GM23338 (cell line): ENCODE data around the gene LAMC3. TPM values are rescaled to one million over a fixed set of nuclear protein-coding genes. Genes with fewer than 3 reads are reported as not detected.
A peak's percentile ranks its signal among the peaks of the same experiment; 100 is the strongest.

Experiments
- ATAC-seq: fragments of 200-7000 bp; cut with Tn5 transposase; 3 replicates; pipeline ENCODE4 v1.9.1; 2020
- DNase-seq: peaks from one replicate; pipeline ENCODE4 v3.0.0-alpha.2; 2015; ENCODE audit warnings: low spot score
- H2AFZ ChIP-seq: fragments of 200-600 bp; sonication (generic); 2 replicates; pipeline ENCODE4 v1.8.0; 2016; ENCODE audit warnings: antibody characterized with exemption, mild to moderate bottlenecking, moderate library complexity
- H3F3A ChIP-seq: fragments of 200-600 bp; sonication (generic); replicated peaks from 2 replicates; pipeline ENCODE4 v1.8.0; 2017; ENCODE audit warnings: antibody characterized with exemption, mixed run types, low read depth
- H3K27ac ChIP-seq: fragments of 200-600 bp; sonication (generic); 2 replicates; pipeline ENCODE4 v1.6.1; 2016; ENCODE audit warnings: low read depth
- H3K27me3 ChIP-seq: fragments of 200-600 bp; sonication (generic); 2 replicates; pipeline ENCODE4 v1.8.0; 2016; ENCODE audit warnings: mild to moderate bottlenecking, mixed run types, moderate library complexity; ENCODE audit not compliant: insufficient read depth
- H3K36me3 ChIP-seq: fragments of 200-600 bp; sonication (generic); 2 replicates; pipeline ENCODE4 v1.8.0; 2016; ENCODE audit warnings: mild to moderate bottlenecking; ENCODE audit not compliant: insufficient read depth
- H3K4me1 ChIP-seq: fragments of 200-600 bp; sonication (generic); 2 replicates; pipeline ENCODE4 v1.8.0; 2016; ENCODE audit warnings: mild to moderate bottlenecking, moderate library complexity; ENCODE audit not compliant: insufficient read depth
- H3K4me2 ChIP-seq: fragments of 200-600 bp; sonication (generic); 2 replicates; pipeline ENCODE4 v1.7.1; 2017; ENCODE audit warnings: mixed run types
- H3K4me3 ChIP-seq: fragments of 200-600 bp; sonication (generic); 2 replicates; pipeline ENCODE4 v1.6.1; 2016; ENCODE audit warnings: mixed run types
- H3K79me2 ChIP-seq: fragments of 200-600 bp; sonication (generic); replicated peaks from 2 replicates; pipeline ENCODE4 v1.8.0; 2017; ENCODE audit warnings: mild to moderate bottlenecking; ENCODE audit not compliant: insufficient read depth
- H3K9me2 ChIP-seq: fragments of 200-600 bp; sonication (generic); 2 replicates; pipeline ENCODE4 v1.8.0; 2017; ENCODE audit not compliant: insufficient read depth
- H4K20me1 ChIP-seq: fragments of 200-600 bp; sonication (generic); replicated peaks from 2 replicates; pipeline ENCODE4 v1.8.0; 2017; ENCODE audit warnings: mild to moderate bottlenecking; ENCODE audit not compliant: insufficient read depth
- H3K27ac Mint-ChIP-seq: 2 replicates; pipeline ENCODE4 v1.8.0; 2020; ENCODE audit warnings: inconsistent platforms, mild to moderate bottlenecking, moderate library complexity, mixed read lengths
- H3K27me3 Mint-ChIP-seq: 3 replicates; pipeline ENCODE4 v1.8.0; 2022; ENCODE audit warnings: low read depth, mild to moderate bottlenecking, moderate library complexity, mixed read lengths, inconsistent platforms; ENCODE audit not compliant: insufficient read depth, poor library complexity
- H3K36me3 Mint-ChIP-seq: 3 replicates; pipeline ENCODE4 v1.8.0; 2021; ENCODE audit warnings: low read depth, mild to moderate bottlenecking, inconsistent platforms, moderate library complexity, mixed read lengths
- H3K4me1 Mint-ChIP-seq: 3 replicates; pipeline ENCODE4 v1.8.0; 2020; ENCODE audit warnings: mild to moderate bottlenecking, inconsistent platforms, mixed read lengths
- H3K4me3 Mint-ChIP-seq: 3 replicates; pipeline ENCODE4 v1.8.0; 2021; ENCODE audit warnings: moderate library complexity, mild to moderate bottlenecking, inconsistent platforms, mixed read lengths
- H3K9me3 Mint-ChIP-seq: 3 replicates; pipeline ENCODE4 v1.8.0; 2020; ENCODE audit warnings: moderate library complexity, mild to moderate bottlenecking, inconsistent platforms, mixed read lengths
- EZH2 ChIP-seq: fragments of 200-600 bp; sonication (generic); IDR thresholded peaks from one replicate; pipeline ENCODE4 v1.8.0; 2017; ENCODE audit warnings: antibody characterized with exemption, mild to moderate bottlenecking, low read depth; ENCODE audit not compliant: unreplicated experiment
- JUNB ChIP-seq: IDR thresholded peaks from one replicate; pipeline ENCODE4 v1.6.1; 2016; ENCODE audit warnings: antibody characterized with exemption; ENCODE audit not compliant: unreplicated experiment
- NANOG ChIP-seq: IDR thresholded peaks from 2 replicates; pipeline ENCODE4 v1.6.1; 2016; ENCODE audit warnings: antibody characterized with exemption, borderline replicate concordance
- POLR2AphosphoS5 ChIP-seq: IDR thresholded peaks from 2 replicates; pipeline ENCODE4 v1.6.1; 2016; ENCODE audit warnings: antibody characterized with exemption, low read depth
- REST ChIP-seq: IDR thresholded peaks from one replicate; pipeline ENCODE4 v1.6.1; 2018; ENCODE audit warnings: antibody characterized with exemption; ENCODE audit not compliant: unreplicated experiment
- STAT1 ChIP-seq: IDR thresholded peaks from one replicate; pipeline ENCODE4 v1.6.1; 2016; ENCODE audit warnings: antibody characterized with exemption; ENCODE audit not compliant: unreplicated experiment
- ZNF331 ChIP-seq: fragments of 250-450 bp; sonication (Bioruptor Pico); IDR thresholded peaks from 2 replicates; pipeline ENCODE4 v1.5.0; 2020; ENCODE audit warnings: low read depth, mild to moderate bottlenecking, moderate library complexity
- ZNF462 ChIP-seq: fragments of 250-450 bp; sonication (Bioruptor Pico); IDR thresholded peaks from 2 replicates; pipeline ENCODE4 v1.5.0; 2020; ENCODE audit warnings: mild to moderate bottlenecking, moderate library complexity
- polyA plus RNA-seq: library from polyadenylated mRNA; unstranded; fragments of >200 nt; fragmentation: Nextera tagmentation; extraction: Ambion mirVana; gene quantifications from 2 replicates; pipeline ENCODE4 v1.2.1, GENCODE V29; 2016
- total RNA-seq: library from RNA; depleted of rRNA; stranded (reverse); fragments of >200 nt; shearing (Covaris generic); gene quantifications from 2 replicates; pipeline ENCODE4 v1.2.3, GENCODE V29; 2014

Gene LAMC3
- total and polyA plus RNA-seq, 2 experiments from 2014 or later, result 9.0 to 27.4 TPM

DNA sequence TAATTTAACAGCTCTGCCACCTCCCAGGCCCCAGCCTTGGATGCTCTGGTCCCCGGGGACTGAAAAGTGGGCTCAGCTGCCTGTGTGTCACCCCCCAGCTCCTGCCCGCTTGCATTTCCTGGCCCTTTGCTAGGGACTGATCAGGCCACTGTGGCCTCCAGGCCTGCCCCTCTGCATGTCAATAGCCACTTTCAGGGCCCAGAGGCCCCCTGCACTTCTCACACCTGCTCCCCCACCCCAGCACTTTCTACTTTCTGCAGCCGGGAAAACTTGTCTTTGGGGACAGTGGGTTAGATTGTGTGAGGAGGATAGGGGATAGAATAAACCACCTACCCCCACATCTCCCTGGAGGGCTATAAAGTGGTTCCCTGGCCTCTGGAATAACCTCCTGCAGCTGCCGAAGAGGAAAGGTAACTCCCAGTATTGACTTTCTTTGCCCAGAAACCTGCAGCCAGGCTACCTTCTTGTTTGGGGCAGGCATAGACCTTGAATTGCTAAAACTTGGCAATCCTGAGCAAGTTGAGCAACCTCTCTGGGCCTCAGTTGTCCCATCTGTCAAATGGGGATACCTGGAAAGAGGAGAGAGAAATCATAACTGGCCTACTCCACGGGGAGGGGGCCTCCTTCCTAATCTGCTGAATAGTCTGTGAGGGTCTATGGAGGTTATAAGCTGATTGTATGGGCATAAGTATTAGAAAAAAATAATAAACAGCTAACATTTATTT is 95.2 kb downstream of the LAMC3 start:
- peaks cover 53% of the 10 kb centered on the region for H3K36me3 Mint-ChIP-seq
- peak overlapping the region; percentile 13; the same call in 1 of the 2 replicates for H3K4me3 ChIP-seq
- TF ChIP-seq NANOG (no peak), STAT1 (no peak), POLR2AphosphoS5 (no peak), EZH2 (no peak), ZNF331 (CRISPR knock-in tag) (no peak)
- no peak overlapping the region for H2AFZ ChIP-seq
- peaks cover 23% of the 10 kb centered on the region for H3K27me3 Mint-ChIP-seq
- H3K36me3 ChIP-seq, result no peaks in the 10 kb centered on the region; the same call in 1 of the 2 replicates
- H3K79me2 ChIP-seq, result peaks cover 6% of the 10 kb centered on the region
- ATAC-seq (peak; percentile 52), DNase-seq (peak; percentile 51)
- peak overlapping the region; percentile 21; the same call in 1 of the 3 replicates for H3K4me3 Mint-ChIP-seq
- H4K20me1 ChIP-seq, result 0 out of 2 replicates have a peak, but pooled peaks cover 6% of the 10 kb centered on the region
- H3F3A ChIP-seq, result peaks cover 9% of the 10 kb centered on the region
- no peaks in the 10 kb centered on the region for H3K27me3 ChIP-seq
- H3K9me2 ChIP-seq, result no peaks in the 10 kb centered on the region
- H3K4me1 ChIP-seq, result peaks cover 39% of the 10 kb centered on the region
- peaks cover 56% of the 10 kb centered on the region for H3K4me1 Mint-ChIP-seq
- H3K9me3 Mint-ChIP-seq, result no peaks in the 10 kb centered on the region; the same call in 2 of the 3 replicates
- H3K27ac ChIP-seq, result peak overlapping the region; percentile 77
- H3K27ac Mint-ChIP-seq, result peak overlapping the region; percentile 95
- peak overlapping the region; percentile 36 for H3K4me2 ChIP-seq

GRCh38 chr9:131105952-131106351 is 97.0 kb downstream of the LAMC3 start:
- Histone ChIP-seq H3K9me2 (no peaks in the 10 kb centered on the region), H3K27me3 (no peaks in the 10 kb centered on the region), H3K4me3 (no peak overlapping the region), H3K4me2 (no peak overlapping the region), H4K20me1 (0 out of 2 replicates have a peak, but pooled peaks cover 6% of the 10 kb centered on the region), H3F3A (peaks cover 9% of the 10 kb centered on the region), H2AFZ (no peak overlapping the region), H3K27ac (no peak overlapping the region), H3K4me1 (peaks cover 34% of the 10 kb centered on the region), H3K79me2 (0 out of 2 replicates have a peak, but pooled peaks cover 5% of the 10 kb centered on the region), H3K36me3 (no peaks in the 10 kb centered on the region; the same call in 1 of the 2 replicates)
- H3K36me3 Mint-ChIP-seq, result peaks cover 52% of the 10 kb centered on the region
- ATAC-seq (no peak), DNase-seq (no peak)
- peaks cover 27% of the 10 kb centered on the region for H3K27me3 Mint-ChIP-seq
- TF ChIP-seq ZNF462 (no peak), STAT1 (no peak), JUNB (no peak), REST (no peak), EZH2 (no peak)
- no peak overlapping the region for H3K4me3 Mint-ChIP-seq
- peaks cover 48% of the 10 kb centered on the region for H3K4me1 Mint-ChIP-seq
- H3K9me3 Mint-ChIP-seq, result no peaks in the 10 kb centered on the region; the same call in 2 of the 3 replicates
- H3K27ac Mint-ChIP-seq, result peak overlapping the region; percentile 80
